Measurements from ENCODE around the gene FAM3A. TPM values are rescaled to one million over a fixed set of nuclear protein-coding genes. Genes with fewer than 3 reads are reported as not detected.

The FAM3A gene
- total RNA-seq, 1 donor from 2014 or later = 20.6 TPM

DNA sequence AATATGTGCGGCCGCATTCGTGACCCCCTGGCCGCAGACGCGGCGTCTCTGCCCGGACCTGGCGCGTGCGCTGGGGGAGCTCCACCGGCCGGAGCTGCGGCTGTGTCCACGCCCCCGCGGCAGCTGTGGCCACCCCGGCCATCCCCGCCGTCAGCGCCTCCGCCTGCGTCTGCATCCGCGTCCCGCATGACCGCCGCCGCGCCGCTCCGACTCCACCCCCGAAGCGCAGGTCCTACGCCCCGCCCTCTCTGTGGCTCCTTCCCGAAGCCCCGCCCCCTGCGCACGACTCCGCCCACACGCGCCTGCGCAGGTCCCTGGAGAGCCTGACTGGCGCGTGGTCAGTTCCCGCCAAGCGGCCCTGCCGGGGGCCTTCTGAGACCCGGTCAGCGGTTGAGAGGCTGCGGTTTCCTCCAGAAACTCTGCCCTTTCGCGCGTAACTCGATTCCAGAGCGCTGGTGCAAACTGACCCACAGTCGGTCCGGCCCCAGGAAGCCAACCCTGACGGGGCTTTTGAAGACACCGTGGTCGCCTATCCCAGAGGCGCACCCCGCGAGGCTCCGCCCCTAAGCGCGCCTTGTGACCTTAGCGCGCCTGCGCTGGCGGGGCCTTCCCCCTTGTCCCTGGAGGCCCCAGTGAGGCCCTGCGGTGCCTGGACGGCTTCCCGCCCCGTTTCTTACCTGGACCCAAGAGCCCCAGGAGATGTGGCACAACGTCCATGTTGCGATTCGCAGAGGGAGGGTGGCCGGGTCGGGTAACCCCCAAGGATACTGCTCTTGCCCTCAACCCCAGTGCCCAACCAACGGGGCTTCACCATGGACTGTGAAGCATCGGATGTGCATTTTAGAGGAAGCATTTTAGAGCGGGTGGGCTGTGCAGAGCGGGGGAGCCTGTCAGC is 37.1 kb downstream of the FAM3A start, which contains the start of gene LAGE3:
Gene LAGE3 (minus strand): TSS at position 554 of the 895 bp plus-strand sequence. CDS start 366 bp downstream, at position 188.
- peak; percentile 94 for DNase-seq

DNA sequence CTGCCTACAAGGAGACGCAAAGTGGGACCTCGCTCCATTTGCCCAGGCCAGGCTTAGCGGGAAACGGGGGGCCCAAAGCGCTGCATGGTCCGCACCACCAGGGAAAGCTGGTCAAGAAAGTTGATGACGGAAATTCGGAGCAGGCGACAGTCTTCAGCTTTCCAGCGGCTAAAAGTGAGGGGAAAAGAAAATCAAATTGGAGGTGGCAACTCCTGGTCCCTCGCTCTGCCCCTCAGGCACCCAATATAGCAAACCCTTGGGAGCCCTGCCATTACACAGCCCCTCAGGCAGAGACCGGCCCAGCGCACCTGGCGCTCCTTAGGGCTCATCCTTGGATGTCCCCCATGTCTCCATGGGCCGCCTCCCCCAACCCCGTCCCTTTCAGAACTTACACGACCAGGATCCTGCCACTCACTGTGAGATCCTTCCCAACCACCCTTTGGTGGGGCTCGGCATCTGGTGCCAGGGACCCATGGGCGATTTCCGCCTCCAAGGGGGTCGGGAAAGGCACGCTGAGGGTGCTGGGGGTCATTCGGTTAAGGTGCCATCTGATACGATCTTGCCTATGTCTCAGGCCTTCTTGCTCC is 38.0 kb downstream of the FAM3A start:
- DNase-seq = no peak

DNA sequence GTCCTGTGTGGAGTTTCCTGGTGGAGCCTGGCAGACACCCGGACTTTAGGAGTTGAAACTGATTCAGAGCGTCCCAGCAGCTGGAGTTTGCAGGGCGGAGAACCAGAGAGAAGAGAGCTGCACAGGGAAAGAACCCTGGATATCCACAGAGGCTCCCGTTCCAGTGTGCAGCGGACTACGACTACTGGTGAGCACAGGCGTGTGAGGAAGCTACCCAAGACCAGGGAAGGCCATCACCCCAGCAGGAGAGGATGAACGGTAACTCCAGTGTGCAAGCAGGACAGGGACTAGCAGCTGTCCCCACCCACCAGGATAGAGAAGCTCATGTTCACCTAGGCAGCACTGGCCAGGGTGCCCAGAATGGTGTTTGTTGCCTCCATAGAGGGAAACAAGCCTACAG is 39.2 kb downstream of the FAM3A start:
- DNase-seq = no peak

DNA sequence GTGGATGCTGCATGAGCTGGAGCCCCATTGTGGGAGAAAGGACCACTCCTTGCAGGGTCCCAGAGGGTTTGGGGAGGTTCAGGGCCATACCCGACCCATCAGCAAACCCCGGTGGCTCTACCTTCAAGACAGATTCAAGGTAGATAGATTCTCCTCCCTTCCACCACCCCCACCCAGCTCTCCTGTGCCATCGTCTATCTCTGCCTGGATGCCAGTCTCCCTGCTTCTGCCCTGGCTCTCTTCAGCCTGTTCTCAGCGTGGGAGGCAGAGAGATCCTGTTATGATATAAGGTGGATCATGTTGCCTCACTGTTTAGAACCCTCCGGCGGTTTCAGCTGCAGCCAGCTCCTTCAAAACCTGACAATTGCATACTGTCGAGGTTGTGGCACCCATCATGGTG is 42.3 kb downstream of the FAM3A start:
- no peak for DNase-seq

DNA sequence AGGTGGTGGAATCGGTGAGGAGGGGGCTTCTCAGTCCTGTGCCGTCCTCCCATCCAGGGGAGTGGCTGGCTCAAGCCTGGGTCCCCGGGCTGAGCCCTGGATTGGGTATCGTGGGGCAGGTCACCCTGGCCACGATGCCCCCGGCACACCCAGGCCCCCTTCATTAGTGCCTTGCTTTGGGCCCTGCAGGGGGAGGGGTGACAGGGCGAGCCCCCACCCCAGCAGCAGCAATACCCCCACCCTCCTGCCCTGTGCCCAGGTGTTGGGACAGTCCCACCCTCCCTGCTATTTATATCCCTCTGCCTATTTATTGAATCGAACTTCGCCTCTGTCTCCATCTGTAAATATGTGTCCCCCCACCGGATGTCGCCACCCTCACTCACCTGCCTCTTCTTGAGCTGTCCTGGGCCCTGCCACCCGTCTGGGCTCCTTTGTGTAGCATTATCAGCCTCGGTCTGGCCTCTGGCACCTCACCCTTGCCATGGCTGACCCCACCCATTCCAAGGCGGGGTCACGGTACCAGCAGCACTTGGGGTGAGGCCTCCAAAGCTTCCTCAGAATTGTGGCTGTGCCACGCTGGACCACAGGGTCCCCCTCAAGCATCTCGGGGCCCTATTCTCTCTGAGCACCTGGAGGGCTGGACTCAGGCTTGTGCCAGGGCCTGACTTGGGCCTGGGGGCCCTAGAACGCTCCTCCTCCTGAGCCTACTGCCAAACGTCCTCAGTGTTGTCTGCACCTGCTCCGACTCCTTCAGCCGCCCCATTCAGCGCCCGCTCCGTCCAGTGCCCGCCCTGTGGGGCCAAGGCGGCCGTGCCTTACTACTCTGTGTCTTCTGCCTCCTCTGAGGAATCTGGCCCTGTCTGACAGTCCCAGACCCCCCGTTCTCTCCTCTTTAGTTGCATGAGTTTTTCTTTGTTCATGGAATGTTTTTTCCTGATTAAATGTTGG is 43.1 kb downstream of the FAM3A start:
- DNase-seq = no peak

DNA sequence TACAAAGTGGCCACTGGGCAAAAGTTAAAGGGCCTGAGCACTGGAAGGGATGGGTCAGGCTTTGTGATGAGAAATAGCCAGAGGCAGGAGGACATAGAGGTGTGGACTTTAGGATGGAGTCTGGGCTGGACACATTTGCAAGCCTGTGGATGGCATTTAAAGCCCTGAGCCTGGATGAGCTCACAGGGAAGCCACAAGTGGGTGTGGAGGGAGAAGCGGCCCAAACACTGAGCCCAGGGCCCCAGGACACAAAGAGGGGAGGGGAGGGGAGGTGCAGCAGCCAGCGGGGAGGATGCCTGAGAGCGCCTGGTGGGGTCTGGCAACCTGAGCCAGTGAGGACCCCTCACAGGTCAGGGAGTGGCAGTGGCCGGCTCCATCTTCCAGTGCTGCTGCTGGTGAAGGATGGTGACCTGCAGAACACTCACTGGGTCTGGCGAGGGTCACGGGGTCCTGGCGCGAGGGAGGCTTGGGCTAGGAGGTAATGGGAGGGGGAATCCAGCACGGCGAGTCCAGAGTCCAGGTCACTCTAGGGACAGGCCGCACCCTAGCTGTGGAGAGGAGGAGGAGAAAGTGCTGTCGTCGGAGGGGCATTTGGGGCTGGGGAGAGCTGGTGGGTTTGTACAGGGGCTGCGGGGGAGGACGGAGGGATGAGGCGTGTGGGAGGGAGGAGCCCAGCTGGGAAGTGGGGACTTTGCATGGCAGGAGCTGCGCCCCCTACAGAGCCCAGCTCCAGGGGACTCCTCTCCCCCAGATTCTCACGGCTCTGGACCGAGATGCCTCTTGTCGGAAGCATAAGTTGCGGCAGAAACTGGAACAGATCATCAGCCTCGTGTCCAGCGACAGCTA is 44.0 kb downstream of the FAM3A start:
- DNase-seq = no peak

DNA sequence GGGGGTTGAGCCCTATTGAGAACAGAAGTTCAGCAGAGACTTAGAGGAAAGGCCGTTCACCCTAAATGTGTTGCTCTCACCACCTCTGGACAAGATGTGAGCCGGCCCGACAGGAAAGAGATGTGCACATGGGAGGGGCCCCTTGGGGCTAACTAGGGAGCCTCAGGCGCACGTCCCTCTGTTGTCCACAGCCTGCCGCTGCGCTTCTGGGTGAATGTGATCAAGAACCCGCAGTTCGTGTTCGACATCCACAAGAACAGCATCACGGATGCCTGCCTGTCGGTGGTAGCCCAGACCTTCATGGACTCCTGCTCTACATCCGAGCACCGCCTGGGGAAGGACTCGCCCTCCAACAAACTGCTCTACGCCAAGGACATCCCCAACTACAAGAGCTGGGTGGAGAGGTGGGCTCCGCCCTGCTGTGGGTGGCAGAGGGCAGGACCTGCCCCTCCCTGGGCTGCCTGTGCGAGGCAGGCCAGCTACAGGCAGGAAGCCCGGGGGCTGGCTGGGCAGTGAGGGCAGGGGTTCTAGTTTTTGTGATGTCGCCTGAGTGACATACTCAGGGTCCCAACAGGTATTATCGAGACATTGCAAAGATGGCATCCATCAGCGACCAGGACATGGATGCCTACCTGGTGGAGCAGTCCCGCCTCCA is 45.0 kb downstream of the FAM3A start:
- DNase-seq = no peak

DNA sequence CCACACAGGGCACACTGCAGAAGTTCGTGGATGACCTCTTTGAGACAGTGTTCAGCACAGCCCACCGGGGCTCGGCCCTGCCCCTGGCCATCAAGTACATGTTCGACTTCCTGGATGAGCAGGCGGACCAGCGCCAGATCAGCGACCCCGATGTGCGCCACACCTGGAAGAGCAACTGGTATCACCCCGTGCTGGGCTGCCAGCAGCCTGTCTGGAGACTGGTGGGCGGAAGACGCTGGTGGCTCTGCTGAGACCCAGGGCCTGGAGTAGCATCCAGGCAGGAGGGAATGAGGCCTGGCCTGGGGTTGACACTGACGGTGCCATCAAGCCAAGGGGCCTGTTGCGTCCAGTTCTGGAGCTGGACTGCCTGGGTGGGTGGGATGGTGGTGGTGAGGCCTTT is 45.6 kb downstream of the FAM3A start:
- DNase-seq = no peak

DNA sequence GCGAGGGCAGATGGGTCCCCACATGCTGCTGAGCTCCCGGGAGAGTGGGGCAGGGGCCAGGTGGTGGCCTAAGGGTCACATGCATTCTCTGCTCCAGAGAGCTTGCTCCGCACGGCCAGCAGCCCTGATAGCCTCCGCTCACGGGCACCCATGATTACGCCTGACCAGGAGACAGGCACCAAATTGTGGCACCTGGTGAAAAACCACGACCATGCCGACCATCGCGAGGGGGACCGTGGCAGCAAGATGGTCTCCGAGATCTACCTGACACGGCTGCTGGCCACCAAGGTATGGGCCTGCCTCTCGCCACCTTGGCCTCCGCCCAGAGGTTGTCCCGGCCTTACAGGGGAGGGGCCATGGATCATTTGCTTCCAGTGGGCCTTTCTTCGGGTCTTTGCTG is 46.2 kb downstream of the FAM3A start:
- no peak for DNase-seq

DNA sequence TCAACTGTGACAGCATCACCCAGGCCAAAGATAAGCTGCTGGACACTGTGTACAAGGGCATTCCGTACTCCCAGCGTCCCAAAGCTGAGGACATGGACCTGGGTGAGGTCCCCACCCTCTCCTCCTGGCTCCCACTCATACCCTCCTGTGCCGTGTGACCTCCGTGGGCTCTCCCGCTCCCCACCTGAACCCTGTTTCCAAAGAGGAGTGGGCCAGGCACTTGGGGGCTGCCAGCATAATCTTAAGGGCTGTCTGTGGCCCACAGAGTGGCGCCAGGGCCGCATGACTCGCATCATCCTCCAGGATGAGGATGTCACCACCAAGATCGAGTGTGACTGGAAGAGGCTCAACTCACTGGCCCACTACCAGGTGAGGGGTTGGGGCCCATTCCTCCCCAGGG is 46.9 kb downstream of the FAM3A start:
- DNase-seq = no peak

DNA sequence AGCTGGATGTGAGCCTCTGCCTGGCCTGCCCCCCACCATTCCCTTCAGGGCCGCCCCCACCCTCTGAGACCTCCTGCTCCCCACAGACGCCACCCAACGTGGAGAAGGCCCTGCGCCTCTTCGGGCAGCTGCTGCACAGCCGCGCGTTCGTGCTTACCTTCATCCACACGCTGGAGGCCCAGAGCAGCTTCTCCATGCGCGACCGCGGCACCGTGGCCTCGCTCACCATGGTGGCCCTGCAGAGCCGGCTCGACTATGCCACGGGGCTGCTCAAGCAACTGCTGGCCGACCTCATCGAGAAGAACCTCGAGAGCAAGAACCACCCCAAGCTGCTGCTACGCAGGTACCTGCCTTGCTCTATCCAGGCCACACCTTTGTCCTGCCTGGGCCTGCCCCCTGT is 47.8 kb downstream of the FAM3A start:
- DNase-seq = no peak

DNA sequence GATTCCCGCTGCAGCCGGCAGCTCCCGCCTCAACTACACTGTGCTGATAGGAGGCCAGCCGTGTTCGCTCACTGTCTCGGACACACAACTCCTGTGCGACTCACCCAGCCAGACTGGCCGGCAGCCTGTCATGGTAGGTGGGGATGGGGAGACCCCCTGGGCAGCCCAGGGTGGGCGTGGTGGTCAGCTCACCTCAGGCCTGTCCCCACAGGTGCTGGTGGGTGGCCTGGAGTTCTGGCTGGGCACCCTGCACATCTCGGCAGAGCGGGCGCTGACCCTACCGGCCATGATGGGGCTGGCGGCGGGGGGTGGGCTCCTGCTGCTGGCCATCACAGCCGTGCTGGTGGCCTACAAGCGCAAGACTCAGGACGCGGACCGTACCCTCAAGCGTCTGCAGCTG is 48.5 kb downstream of the FAM3A start:
- DNase-seq = no peak

DNA sequence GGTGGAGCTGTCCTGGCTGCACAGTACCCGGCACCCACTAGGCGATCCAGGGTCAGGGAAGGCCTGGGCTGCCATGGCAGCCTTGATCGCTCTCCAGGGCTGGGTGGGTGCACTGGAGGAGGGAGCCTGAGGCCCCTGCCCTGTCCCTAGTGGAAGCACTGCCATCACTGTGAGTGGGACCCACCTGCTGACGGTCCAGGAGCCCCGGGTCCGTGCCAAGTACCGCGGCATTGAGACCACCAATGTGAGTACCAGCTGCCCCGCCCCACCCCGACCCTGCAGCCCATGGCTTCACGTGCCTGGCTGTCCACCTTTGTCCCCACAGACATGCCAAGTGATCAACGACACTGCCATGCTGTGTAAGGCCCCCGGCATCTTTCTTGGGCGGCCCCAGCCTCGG is 49.1 kb downstream of the FAM3A start:
- DNase-seq = no peak

DNA sequence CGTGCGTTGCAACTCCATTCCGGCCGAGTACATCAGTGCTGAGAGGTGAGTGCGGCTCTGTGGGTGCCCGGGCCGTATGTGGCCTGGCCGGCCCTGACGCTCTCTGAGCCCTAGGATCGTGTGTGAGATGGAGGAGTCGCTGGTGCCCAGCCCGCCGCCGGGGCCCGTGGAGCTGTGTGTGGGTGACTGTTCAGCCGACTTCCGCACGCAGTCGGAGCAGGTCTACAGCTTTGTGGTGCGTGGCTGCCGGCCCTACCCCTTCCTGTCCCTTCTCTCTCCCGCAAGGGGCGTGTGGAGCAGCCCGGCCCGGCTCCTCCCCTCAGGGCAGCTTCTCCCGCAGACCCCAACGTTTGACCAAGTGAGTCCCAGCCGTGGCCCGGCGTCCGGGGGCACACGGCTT is 50.0 kb downstream of the FAM3A start:
- no peak for DNase-seq

DNA sequence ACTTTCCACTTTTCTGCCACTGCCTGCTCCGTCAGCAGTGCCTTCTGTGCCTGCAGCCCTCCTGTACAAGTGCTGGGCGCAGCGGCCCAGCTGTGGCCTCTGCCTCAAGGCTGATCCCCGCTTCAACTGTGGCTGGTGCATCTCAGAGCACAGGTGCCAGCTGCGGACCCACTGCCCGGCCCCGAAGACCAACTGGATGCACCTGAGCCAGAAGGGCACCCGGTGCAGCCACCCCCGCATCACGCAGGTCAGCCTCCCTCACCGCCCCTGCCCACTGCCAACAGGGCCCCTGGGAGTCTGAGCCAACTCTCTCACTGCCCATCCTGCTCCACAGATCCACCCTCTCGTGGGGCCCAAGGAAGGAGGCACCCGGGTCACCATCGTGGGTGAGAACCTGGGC is 50.4 kb downstream of the FAM3A start:
- no peak for DNase-seq

DNA sequence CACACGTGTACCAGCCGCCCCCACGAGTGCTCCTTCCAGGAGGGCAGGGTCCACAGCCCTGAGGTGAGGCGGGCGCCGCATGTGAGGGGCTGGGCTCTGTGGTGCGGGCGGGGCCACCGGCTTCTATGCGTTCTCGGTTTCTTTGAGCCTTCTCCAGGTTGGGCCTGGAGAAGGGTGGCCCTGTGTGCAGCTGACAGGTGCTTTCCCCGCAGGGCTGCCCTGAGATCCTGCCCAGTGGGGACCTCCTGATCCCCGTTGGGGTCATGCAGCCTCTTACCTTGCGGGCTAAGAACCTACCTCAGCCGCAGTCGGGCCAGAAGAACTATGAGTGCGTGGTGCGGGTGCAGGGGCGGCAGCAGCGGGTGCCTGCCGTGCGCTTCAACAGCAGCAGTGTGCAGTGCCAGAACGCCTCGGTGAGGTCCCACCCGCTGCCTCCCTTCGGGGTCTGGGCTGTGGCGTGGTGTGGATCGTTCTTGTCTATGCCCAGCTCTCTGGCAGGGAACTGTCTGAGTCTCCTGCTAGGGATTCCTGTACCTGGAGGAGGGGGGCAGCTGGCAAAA is 51.1 kb downstream of the FAM3A start:
- DNase-seq = no peak

DNA sequence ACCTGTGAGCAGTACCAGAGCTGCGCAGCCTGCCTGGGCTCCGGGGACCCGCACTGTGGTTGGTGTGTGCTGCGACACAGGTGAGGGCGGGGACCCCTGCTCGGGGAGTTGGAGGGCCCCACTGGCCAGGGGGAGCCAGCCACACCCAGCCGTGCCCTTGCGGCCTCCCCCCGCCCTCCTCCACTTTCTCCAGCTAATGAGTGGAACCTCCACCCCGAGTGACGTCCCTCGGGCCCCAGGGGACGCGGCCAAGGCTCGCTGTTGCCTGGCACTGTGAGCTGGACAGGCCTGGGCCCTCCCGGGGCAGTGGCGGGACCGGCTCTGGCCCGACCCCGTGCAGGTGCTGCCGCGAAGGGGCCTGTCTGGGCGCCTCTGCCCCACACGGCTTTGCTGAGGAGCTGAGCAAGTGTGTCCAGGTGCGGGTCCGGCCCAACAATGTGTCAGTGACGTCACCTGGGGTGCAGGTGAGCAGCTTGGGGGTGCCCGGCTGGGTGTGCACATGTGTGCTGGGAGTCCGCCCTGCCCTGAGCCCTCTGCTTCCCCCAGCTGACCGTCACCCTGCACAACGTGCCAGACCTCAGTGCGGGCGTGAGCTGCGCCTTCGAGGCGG is 52.3 kb downstream of the FAM3A start:
- DNase-seq = no peak

DNA sequence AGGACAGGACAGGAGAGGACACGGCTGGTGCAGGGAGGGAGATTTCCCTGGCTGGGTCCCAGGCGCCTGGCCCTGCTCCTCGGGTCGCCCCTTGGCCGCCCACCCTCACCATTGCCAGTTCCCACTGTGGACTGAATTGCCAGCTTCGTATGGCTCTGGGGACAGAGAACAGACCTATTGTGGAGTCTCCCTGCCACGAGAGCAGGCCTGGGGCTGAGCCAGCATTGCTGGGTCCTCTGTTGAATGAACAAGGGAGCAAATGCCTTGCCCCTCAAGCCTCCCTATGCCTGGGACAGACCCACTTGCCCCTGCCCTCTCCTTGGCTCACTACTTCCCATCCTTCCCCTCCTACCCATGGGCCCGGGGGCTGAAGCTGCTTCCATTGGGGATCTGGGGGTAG is 53.6 kb downstream of the FAM3A start:
- no peak for DNase-seq

DNA sequence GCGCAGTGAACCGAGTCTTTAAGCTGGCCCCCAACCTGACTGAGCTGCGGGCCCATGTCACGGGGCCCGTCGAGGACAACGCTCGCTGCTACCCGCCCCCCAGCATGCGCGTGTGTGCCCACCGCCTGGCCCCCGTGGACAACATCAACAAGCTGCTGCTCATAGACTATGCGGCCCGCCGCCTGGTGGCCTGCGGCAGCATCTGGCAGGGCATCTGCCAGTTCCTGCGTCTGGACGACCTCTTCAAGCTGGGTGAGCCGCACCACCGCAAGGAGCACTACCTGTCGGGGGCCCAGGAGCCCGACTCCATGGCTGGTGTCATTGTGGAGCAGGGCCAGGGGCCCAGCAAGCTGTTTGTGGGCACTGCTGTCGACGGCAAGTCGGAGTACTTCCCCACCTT is 55.7 kb downstream of the FAM3A start:
- DNase-seq = no peak

DNA sequence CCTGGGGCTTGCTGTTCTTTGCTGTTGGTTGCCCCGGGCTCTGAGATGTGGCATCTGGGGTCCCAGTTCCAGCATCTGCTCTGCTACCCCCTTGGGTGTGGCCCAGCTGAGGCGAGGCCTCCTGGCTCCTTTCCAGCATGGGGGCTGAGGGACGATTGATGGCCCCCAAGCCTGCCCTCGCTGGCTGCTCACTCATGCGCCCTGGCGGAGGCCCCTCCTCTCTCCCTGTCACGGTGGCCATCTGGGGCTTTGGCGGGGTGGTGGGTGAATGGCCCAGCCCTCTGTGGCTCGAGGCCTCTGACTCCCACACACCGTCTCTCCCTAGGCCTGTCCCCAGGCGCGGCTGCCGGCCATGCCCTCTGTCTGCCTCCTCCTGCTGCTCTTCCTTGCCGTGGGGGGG is 56.2 kb downstream of the FAM3A start:
- no peak for DNase-seq

Data from tongue (tissue), 2 donors.